Fibroblast of peridontal ligament (primary cell): ENCODE data around the gene CACNA1B.

Source experiments
- DNase-seq: peaks from one replicate; pipeline ENCODE4 v3.0.0-alpha.2; 2010; ENCODE audit errors: extremely low read depth

CACNA1B gene

DNA sequence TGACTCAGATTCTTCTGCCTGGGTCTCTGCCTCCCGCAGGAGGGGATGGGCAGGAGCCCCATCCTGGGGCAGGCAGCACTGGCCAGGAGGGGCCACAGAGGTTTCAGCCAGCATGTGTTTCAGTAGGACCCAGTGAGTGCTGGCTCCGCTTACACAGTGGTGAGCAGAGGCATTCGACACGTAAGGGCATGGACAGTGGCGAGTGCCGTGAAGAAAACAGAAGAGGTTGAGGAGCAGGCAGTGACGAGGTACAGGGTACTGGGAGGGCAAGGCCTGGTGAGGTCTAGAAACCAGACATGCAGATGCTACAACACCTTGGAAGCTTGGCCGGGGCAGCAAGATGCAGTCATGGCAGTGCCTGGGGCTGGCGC is 41.5 kb downstream of the CACNA1B start:
- no peak for DNase-seq

DNA sequence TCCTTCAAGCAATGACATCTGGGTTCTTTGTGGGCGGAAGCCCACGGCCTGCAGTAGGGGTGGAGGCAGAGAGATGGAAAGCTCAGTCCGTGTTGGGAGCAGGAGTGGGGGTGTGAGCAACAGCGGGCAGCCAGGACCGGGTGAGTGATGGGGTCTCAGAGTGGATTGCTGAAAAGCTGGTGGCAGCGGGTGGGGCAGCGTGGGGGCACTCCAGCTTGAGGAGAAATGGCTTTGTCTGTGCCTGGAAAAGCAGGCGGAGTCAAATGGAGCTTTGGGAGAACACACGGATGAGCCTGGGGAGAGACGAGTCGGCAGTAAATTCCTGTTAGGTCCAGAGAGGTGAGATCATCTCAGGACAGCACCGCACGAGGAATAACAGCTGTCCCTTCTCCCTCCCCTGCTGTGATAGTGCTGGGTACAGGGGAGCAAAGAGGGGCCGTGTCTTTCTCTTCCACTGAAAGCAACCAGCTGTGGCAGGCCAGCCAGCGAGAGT is 42.1 kb downstream of the CACNA1B start:
- no peak for DNase-seq

DNA sequence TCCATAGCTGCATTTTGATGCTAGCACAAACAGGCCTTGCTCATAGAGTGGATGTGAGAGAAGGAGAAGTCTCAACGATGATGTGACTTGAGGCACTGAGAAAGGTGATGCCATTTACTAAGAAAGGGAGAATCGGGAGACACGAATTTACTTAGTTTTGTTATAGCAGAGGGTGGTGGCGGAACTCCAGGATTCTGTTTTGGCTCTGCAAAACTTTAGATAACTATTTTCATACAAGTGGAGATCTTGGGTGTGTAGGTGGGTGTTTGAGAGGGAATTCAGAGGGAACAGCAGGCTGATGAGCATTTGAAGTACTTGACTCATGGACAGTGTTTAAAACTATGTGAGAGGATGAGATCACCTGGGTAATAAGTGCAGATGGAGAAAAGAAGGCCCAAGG is 43.2 kb downstream of the CACNA1B start:
- DNase-seq = no peak

DNA sequence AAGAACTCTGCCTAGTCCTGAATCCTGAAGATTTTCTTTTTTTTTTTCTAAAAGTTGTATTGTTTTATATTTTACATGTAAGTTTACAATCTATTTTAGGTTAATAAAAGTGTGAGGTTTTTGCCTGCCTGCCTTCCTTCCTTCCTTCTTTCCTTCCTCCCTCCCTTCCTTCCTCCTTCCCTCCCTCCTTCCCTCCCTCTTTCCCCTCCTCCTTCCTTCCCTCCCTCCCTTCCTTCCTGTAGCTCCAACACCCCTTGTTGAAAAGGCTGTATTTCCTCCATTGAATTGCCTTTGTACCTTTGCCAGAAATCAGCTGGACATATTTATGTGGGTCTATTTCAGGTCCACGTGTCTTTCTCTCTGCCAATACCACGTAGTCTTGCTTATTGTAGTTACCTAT is 46.6 kb downstream of the CACNA1B start:
- DNase-seq = no peak

DNA sequence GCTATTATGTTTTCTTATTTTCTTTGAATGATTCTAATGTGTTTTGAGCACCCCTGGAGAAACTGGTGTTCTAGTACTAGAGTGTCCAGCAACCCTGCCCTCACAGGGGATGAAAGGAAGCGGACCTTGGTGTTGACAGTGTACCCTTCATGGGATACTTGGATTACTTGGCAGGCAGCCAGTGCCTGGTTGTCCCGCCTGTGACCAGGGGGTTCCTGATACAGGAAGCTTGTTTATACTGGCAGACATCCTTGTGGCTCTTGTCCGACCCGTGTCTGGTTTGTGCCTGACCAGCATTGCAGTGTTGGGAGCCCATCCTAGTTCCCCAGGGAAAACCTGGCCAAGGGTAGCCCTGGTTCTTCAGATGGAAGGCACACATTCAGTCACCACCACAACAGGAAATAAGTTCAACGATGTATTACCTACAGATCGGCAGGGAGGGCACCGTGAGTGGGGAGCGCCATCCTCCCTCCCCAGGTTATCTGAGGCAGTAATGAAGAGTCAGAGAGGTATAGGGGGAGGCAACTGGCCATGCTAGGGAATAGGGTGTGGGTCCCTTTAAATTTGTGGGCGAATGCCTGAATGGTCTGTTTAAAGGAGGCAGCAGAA is 47.3 kb downstream of the CACNA1B start:
- no peak for DNase-seq

DNA sequence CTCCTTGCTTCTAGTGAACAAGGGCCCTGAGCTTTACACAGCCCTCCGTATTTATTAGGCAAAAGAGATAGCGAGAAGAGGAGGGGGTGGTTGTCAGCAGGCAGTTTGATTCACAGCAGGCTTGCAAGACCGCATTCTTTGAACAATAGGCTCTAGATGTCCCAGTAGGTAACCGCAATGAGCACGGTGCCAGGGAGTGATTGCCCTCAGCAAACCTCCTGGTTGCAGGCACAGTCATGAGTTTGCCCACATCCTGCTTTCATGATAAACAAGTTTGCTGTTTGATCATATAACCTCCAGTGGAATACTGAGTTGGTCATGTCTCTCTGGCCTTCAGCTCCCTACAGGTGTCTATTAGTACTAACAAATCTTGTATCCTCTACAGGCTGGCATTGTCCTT is 66.1 kb downstream of the CACNA1B start:
- no peak for DNase-seq

DNA sequence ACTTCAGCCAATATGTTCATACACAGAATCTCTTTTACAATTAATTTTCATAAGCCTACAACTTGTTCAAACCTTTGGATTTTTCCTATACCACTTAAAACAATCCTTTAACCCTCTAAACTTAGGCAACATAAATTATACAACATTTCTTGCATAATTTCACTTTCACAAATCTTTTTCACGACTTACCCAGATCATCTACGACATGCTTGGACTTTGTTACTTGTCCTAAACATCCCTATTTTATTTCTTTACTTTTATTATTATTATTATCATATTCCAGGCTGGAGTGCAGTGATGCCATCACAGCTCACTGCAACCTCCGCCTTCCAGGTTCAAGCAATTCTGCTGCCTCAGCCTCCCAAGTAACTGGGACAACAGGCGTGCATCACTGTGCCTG is 68.0 kb downstream of the CACNA1B start:
- peak; percentile 0 for DNase-seq

DNA sequence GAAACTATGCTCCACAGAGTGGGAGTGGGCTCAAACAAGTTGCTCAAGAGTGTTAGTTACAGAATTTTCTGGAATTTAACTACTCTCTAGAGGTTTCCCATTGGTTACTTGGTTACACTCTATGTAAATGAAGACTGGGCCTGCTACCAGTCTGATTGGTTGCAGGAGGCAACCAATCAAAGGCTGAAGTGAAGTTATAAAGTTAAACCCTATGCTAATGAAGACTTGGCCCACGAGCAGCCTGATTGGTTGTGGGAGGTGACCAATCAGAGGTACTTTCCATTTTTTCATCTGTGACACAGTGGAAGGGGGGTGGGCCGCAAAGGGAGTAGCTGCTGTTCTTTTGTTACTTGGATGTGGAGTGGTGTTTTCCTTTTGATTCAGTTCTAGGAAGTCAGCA is 69.4 kb downstream of the CACNA1B start:
- DNase-seq = no peak

DNA sequence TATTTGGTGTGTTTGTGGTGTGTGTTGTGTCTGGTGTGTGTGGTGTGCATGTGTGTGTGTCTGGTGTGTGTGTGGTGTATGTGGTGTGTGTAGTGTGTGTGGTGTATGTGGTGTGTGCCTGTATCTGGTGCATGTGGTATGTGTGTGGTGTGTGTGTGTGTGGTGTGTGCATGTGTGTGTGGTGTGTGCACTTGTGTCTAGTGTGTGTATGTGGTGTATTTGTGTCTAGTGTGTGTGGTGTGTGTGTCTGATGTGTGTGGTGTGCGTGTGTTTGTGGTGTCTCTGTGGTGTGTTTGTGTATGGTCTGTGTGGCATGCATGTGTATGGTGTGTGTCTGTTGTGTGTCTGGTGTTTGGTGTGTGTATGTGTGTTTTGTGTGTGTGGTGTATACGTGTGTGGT is 71.1 kb downstream of the CACNA1B start:
- no peak for DNase-seq

DNA sequence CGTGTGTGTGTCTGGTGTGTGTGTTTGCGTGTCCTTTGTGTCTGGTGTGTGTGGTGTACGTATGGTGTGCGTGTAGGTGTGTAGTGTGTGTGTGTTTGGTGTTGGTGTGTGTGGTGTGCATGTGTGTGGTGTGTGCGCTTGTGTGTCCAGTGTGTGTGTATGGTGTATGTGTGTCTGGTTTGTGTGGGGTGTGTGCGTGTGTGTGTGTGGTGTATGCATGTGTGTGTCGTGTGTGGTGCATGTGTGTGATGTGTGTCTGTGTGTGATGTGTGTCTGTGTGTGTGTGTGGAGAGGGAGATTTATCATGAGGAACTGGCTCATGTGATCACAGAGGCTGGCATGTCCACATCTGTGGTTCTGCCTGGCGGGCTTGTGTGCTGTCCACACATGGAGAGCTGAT is 71.7 kb downstream of the CACNA1B start:
- no peak for DNase-seq

DNA sequence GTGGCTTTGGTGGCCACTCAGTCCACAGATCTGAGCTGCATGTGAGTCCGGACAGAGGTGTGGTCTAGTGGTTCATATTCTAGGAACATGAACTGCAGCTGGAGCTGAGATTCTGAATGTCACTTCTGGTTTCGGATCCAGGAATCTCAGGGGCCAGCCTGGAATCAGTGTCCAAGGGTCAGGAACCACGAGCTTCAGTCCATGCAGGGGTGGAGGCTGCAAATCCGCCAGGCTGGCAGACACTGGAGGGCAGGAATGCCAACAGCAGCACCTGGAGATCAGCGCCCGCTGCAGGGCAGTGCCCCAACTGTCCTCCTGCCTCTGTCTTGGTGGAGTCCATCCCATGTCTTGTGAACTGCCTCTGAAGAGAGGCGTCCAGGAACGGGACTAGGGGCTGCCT is 73.5 kb downstream of the CACNA1B start:
- DNase-seq = no peak

DNA sequence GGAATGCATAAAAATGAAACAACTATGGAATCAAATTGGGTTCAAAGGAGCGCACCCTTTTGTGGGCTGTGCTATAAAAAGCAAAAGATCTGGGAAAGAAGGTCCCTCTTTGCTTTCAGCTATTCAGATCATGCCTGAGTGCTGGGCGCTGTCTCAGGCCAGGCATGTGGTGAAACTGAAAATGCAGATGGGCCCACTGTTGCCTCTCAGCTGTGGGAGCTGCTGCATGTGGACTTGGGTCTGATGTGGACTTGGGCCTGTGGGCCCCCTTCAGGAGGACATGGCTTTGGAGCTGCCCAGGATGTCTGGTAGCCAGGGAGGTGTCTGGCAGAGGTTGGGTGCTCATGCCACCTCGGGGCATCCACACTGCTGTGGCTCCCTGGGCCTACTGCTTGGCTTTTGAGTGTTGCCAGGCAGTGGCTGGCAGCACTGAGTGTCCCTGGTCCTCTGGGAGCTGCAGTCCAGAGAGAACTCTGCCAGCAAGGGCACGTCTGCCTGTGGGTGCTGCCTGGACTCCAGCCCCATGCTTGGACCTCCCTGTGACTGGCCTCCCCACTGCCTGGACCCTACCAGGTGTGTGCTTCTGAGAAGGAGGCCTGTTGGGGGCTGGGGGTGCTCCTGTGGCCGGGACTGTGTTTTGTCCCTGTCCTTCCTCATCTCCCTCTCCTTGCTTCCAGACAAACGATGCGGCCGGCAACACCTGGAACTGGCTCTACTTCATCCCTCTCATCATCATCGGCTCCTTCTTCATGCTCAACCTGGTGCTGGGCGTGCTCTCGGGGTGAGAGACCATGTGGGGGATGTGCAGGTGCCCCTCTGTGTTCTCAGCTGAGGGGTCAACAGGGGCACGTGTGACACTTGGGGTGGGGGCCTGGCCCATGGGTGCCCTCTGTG is 74.3 kb downstream of the CACNA1B start:
- DNase-seq = no peak

DNA sequence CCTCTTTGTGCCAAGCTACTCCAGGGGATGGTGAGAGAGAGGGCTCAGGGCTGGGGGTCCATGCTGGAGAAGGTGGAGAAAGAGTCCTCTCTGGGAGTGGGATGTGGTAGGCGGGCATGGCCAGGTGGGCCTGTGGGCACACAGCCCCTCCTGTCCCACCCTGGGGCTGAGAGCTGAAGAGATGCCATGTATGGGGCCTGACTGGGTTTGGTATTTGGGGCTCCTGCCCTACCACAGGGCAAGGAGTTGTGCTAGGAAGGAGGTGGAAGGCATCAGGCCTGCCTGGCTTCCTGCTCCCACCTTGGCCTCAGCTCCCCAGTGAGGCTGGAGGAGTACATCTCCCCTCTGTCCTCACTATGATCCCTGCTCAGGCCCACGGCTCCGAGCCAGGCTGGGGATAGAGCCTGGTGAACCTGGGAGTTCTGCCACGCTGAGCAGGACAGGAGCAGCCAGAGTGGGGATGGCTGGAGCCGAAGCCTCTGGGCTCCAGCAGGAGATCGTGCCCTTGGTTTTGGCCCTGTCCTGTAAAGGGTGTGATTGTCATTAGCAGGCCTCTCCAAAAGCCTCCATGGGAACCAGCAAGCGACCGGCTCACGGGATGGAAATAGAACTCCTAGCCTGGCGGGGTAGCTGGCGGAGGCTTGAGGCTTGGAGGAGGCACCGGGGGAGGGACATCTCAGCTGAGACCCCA is 75.5 kb downstream of the CACNA1B start:
- no peak for DNase-seq

DNA sequence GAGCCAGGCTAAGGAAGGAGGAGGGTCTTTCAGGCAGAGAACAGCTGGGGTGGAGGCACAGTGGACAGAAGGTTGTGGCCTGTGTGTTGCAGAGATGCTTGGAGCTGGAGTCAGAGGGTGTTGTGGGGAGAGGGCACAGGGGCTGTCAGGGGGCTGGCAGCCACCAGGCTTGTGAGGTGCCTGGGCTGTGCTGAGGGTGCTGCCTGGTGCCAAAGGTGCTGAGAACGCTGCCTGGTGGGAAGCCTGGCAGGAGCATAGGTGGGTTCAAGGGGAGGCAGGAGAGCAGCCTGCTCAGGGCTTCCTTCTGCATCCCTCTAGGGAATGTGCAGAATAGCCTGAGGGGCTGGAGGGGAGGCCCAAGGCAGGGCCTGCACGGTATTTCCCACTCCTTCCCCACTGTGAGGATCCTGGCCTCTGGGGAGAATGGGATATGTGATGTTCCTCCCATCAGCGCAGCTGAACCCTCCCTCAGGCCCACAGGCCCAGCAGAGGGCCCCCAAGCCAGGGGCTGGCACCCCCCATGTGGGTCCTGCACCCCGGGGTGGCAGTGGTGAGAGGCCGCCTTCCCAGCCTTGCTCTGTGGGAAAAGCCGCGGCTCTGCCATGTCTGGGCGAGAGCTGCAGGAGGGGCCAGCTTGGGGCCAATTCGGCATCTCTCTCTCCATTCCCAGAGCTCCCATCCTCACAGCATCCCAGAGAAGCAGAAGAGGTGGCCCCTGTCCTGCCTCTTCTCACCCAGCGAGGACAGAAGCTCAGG is 76.3 kb downstream of the CACNA1B start:
- DNase-seq = no peak

DNA sequence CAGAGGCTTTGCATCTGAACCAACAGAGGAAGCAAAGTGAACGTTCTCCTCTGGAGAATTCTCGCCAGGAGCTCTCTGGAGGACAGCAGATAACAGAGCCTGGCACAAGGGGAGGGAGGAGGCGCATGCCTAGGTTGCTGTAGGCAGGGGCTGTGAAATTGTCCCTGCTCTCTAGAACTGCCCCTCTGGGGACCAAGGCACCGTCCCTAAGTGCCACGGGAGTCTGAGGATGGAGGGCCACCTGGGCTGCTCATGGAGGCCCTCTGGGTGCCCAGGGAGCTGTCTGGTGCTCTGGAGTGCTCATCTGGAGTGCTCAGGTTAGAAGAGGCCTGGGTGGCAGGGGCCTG is 77.6 kb downstream of the CACNA1B start:
- DNase-seq = no peak

DNA sequence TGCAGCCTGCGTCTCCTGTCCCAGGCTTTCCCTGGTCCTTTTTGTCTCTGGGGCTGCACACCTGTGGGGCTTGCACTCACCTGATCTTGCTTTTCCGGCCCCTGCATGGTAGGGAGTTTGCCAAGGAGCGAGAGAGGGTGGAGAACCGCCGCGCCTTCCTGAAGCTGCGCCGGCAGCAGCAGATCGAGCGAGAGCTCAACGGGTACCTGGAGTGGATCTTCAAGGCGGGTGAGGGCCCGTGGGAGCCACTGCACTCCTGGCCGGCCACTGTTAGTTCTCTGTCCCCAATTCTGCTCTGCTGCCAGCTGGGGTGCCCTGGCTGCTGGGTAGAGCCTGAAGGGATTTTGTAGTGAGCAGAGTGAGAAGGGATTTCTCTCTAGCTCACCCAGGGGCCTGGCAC is 78.0 kb downstream of the CACNA1B start:
- no peak for DNase-seq

DNA sequence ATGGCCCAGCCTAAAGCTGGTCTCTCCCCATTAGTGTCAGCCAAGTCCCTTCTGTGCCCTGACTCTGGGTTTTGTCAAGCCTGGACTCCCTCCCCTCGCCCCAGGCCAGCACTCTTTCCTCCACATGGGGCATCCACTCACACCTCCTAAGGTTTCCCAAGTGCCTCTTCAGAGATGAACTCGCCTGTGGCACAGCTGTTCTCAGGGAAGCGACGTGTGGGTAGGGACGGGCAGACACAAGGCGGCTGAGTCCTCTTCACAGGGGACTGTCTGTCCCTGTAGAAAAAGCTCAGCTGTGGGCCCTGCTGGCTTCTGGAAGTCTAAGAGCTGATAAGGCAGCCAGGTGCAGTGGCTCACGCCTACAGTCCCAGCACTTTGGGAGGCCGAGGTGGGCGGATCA is 78.5 kb downstream of the CACNA1B start:
- DNase-seq = no peak

DNA sequence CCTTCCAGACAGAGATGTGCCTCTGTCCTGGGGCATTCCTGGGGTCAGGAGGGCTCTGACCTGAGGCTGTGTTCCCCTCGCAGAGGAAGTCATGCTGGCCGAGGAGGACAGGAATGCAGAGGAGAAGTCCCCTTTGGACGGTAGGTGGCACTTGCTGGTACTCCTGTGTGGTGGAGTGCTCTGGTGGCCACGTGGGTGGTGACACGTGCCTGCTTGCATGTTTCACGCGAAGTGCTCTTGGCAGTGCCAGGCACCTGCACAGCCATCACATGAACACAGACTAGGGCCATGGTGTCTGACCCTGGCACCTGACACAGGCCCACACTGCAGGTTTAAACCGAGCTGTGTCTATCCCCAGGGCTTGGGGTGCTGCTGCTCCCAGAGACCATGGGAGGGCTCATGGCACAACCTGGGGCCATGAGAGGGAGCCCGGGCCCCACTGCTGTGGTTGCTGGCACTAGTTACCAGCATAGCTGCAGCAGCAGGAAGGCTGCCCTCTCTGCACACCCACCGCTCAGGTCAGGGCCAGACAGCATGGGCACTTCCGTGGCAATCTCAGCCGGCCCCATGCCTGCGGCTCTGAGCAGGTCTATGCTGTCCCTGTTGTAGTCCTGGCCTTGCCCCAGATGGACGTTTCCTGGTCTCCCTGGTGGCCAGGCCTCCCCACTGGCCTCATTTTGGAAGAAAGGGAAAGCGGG is 79.3 kb downstream of the CACNA1B start:
- DNase-seq = no peak

DNA sequence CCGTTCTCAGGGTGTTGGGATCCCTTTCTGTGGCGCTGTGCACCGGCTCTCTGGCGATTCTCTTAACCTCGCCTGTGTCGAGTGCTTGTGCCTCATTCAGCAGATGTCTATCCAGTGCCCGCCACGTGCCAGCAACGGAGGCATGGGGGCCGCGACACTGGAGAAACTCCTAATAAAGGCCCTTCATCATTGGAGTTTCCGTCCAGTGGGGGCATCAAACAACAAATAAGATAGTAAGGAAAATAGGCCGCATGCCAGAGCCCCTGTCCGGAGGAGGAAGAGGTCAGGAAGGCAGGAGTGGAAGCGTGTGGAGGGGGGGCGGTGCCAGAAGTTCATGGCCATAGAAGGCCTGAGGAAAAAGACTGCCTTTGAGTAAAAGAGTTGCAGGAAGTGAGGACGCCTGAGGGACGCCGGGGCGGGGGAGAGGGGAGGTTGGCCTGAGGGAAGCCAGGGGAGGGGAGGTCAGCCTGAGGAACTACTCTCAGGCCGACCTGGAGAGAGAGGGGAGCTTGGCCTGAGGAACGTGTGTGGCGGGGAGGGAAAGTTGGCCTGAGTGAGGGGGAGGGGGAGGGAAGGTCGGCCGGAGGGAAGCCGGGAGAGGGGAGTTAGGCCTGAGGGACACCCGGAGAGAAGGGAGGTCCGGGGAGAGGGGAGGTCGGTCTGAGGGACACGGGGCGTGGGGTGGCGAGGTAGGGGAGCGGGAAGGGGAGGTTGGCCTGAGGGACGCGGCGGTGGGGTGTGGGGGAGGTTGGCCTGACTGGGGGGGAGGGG is 82.2 kb downstream of the CACNA1B start:
- no peak for DNase-seq

DNA sequence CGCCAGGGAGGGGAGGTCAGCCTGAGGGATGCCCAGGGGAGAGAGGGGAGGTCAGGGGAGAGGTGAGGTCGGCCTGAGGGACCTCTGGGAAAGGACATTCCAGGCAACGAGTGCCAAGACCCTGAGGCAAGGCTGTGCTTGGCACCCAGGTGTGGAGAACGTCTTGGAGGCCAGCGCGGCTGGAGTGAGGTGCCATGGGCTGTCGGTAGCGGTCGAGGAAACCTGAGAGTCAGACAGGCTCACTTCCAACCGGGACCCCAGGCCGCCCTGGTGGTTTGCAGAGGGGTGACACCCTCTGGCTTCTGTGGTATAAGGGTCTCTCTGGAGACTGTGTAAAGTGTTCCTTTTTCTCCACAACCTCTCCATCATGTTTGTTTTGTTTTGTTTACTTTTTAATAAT is 82.9 kb downstream of the CACNA1B start:
- no peak for DNase-seq

DNA sequence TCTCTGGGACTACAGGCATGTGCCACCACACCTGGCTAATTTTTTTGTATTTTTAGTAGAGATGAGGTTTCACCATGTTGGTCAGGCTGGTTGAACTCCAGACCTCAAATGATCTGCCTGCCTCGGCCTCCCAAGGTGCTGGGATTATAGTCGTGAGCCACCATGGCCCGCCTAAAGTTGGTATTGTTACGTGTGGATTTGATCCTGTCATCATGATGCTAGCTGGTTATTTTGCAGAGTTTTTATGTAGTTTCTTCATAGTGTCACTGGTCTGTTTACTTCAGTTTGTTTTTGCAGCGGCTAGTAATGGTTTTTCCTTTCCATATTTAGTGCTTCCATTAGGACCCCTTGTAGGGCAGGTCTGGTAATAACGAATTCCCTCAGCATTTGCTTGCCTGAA is 85.9 kb downstream of the CACNA1B start:
- DNase-seq = no peak
